NCI-H345 (cell line): ENCODE results near the gene SUN1.
"Not testable (repeated sequence)": the region's sequence is repeated elsewhere in the genome, so short reads cannot be mapped to it uniquely, and the experiment has no call there.

ENCODE experiments used
- DNase-seq: peaks from one replicate; lab custom pipeline; 2025; lab: John Stamatoyannopoulos, UW

The SUN1 gene

DNA sequence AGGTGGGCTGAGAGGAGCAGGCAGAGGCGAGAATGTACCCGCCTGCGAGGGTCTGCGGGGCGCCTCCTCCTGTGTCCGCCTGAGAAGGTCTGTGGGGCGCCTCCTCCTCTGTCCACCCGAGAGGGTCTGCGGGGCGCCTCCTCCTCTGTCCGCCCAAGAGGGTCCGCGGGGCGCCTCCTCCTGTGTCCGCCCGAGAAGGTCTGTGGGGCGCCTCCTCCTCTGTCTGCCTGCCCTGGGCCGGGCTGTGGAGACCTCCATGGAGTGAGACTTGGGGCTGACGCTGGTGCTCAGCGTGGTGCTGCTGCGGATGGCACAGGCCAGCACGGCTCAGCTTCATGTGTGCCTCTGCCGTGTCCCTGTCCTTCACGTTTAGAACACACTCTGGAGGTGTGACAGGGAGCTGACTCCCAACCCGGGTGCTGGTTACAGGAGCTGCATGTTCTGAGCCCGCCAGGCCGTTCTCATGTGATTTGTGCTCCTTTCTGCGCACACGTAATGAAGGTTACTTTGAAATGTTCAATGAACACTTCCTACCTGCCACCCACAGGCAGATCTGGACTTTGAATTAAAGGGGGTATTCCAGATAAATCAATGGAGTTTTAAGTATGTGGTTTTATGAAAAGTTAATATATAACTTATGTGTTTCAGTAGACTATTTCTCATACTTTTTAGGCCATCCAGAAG, 23.6 kb downstream of the SUN1 start:
- DNase-seq = no peak

DNA sequence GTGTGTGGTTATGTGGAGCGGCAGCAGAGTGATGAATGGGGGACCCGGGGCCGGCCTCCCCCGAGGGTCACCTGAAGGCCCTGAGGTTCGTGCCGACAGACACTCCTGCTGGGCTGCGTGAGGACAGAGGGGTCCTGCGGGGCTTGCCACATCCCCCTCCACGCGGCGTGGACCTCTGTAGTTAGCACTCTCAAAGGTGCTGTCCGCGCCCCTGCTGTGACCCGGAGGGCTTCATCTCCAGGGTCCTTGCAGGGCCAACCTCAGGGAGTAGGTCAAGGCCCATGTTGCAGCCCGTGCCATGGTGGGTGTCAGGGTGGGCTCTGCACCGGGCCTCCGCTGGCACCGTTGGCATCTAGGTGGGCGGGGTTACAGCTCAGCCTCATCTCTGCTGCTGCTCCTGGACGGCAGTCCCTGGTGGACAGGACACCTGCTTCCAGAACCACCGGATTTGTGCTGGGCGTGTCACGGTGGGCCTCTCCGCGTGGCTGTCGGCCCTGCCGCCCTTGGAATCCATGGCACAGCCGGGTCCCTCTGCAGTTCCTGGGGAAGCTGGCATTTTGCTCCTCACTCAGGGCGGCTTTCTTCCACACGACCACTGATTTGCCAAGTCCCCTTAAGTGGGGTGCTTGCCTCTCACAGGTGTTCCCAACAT, 24.3 kb downstream of the SUN1 start:
- DNase-seq = no peak

DNA sequence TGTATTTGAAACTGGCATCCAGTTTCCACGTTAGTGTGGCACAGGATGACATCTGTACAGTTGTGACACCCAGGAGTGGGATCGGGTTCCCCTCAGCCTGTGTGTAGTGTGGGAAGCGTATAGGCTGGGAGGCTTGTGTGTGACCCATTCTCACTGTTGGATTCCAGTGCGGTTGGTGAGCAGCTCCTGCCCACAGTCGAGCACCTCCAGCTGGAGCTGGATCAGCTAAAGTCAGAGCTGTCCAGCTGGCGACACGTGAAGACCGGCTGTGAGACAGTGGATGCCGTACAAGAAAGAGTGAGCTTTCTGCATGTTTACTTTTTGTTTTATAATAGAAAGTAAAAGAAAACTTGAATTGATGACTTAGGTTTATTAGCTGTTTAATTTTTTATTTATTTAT, 25.4 kb downstream of the SUN1 start:
- no peak for DNase-seq

DNA sequence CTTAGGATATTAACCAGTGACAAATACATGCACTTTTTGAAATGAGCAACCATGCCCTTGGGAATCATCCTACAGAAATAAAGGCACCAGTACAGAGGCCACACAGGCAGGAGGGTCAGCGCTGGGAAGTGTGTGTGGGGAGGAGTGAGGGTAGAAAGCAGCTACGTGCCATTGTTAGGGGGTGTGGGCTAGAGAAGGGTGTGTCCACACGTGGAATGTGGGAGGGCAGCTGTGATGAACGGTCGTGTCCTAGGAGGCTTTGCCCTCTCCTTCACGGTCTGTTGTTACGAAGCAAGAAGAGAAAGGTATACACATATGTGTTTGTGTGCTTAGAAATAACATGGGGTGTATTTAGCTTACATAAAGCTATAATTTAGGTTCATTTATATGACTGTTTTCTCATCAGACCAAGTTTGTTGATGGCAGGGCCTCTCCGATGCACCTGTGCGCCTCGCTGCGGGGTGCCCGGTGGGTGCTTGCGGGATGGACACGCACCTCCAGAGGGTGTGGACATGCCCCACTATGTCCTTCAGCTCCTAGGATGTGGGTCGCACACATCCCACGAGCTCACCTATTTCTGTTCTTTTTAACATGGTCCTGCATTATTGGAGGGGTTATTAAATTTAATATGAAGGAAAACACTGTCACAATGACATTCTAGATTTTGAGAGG, 27.2 kb downstream of the SUN1 start:
- no peak for DNase-seq

GRCh38 chr7:860149-860548, 27.9 kb downstream of the SUN1 start:
- no peak for DNase-seq

DNA sequence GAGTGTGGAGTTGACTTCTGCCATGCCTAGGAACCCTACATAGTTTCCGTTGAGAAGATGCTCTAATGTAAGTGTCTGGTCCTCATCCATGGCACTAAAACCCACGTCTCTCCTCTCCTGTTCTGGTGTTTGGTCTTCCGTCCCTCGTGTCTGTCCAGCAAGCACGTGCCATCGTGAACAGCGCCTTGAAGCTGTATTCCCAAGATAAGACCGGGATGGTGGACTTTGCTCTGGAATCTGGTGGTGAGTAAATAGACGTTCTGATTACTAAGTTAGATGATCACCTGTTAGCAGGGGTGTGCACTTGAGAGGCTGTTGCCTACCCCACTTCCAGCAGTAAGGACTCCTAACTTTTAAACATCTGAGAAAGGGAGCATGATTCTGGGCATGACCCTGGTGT, 28.9 kb downstream of the SUN1 start:
- no peak for DNase-seq

DNA sequence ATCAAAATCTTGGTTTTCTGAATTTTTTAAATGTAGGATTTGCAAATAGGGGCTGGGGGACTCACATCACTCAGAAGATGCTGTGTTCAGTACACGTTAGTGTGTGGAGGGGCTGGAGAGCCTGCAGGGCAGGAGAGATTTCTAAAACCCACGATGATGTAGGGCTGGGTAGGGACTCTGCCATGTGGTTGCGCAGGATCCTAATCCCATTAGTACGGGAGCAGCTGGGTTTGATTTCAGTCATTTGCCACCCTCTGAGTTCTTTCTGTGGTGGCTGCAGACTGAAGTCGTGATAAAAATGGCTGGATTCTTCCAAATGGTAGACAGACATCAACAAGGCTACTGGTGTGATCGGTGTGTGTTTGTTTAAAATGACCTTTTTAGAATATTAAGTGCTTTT, 29.9 kb downstream of the SUN1 start:
- DNase-seq = no peak

DNA sequence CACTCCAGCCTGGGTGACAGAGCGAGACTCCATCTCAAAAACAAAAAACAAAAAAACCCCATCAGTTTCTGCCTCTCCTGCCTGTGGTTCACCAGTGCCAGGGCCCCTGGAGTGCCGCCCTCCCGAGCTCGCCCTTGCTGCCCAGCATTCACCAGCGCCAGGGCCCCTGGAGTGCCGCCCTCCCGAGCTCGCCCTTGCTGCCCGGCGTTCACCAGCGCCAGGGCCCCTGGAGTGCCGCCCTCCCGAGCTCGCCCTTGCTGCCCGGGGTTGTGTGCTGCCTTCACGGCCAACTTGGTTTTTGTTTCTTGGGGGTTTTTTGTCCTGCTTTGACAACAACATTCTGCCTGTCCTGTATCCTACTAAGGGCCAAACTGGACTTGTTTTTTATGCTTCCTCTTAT, 30.8 kb downstream of the SUN1 start:
- no peak for DNase-seq

- DNase-seq = no peak
These were observed 33.6 kb downstream of the SUN1 start for GRCh38 chr7:865921-866320.

DNA sequence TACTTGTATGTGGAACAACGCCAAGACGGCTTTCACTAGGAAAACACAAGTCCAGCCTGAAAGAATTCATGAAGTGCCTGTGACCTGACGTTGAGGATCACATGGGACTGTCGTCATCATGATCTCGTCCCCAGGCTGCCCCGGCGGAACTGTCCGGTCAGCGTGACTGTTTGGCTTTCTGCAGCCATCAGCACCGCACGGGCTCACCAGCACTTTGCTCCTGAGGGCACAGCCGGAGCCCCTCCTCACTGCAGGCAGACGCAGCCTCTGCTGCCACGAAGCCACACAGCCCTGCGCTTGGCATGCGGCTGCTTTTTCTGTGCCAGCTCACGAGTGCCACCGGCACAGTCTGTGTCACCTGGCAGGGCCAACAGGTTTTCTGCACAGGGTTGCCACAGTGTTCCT, 34.7 kb downstream of the SUN1 start:
- no peak for DNase-seq

- no peak for DNase-seq
These were observed 35.3 kb downstream of the SUN1 start for GRCh38 chr7:867406-868188.

DNA sequence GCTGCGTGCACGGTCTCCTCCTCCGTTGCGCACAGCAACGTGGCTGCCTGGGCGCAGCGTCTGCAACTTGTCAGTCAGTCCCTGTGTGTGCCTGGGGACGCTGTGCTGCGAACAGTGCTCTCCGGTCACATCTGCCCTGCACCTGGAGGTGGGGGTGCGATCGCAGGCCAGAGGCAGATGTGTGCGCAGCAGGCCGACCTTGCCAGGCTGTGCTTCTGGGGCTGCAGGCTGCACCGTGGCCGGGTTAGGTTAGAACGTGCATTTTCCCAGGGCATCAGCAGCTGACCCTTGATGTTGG, 35.9 kb downstream of the SUN1 start:
- DNase-seq = no peak

DNA sequence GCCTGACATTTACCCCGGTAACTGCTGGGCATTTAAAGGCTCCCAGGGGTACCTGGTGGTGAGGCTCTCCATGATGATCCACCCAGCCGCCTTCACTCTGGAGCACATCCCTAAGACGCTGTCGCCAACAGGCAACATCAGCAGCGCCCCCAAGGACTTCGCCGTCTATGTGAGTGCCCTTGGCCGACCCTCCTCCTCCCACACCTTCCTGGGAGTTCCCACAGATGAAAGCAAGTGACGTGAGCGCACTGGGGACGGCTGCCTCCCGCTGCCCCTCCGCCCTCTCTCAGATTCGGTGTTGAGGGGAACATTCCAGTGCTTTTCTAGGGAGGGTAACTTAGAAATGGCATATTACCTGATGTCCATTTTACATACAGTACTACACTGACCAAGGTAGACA, 37.1 kb downstream of the SUN1 start:
- no peak for DNase-seq

- DNase-seq = no peak
These were observed 39.7 kb downstream of the SUN1 start for GRCh38 chr7:871900-872537.

DNA sequence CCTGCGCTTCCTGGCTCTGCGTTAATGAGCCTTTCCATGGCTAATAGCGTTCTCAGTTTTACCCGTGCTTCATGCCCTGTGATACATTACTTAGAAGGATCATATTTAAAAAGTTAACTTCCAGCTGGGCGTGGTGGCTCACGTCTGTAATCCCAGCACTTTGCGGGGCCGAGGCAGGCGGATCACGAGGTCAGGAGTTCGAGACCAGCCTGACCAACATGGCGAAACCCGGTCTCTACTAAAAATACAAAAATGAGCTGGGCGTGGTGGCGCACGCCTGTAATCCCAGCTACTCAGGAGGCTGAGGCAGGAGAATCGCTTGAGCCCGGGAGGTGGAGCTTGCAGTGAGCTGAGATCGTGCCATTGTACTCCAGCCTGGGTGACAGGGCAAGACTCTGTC, 40.4 kb downstream of the SUN1 start:
- not testable (repeated sequence) for DNase-seq

DNA sequence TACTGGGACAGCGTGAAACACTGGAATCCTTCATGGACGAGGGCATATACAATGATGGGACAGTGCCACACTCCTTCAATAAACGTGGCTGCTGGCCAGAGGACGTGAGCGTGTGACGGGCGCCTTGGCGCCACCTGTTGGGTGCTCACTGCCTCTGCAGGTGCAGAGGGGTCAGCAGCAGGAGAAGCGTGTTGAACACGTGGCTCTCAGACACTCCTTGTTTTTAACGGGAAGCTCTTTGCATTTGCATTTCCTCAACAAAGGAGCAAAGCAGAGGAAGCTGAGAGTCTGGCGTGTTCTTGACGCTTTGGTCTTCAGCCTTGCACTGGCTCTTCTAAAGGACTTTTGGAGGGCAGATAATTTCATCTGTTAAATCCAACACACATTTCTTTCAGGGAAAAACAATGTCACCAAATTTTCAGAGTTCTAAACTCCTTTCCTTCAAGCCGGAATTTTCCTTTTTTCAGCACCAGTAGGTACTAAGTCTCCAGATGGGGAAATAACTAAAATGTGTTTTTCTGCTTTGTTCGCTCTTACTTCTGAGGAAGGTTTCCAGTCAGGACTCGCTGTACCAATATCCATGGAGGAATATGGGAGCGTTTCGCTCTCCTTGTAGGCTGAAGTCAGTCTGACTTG, 41.2 kb downstream of the SUN1 start:
- DNase-seq = peak; percentile 72

DNA sequence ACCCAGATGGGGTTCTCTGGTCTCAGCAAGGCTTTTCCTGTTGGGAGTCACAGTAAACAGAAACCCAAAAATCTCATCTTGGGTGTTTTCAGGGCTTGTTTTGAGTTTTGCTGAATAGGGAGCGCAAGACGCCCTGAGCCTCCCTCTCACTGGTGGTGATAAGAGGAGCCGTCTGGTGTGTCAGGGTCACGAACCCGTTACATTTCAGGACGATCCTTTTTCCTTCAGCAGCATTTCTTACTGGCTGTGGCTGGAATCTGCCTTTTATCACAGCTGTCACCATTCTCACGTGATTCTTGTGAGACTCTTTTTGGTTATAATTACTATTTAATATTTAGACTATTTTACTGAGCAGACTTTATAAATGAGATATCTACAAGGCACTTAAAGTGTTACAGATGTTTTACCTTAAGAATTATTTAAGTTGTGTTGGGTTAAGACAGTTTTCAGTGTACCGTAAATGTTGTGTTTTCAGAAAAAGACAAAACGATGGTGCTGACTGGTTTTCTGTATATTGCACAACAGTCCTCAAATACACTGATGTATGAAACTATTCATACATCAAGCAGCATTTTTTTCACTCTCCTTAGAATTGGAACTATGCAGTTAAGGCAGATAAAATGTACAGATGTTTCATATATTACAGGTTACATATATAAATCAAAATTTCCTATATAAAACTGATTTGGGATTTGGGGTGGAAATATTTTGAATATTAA, 41.9 kb downstream of the SUN1 start:
- DNase-seq = no peak

DNA sequence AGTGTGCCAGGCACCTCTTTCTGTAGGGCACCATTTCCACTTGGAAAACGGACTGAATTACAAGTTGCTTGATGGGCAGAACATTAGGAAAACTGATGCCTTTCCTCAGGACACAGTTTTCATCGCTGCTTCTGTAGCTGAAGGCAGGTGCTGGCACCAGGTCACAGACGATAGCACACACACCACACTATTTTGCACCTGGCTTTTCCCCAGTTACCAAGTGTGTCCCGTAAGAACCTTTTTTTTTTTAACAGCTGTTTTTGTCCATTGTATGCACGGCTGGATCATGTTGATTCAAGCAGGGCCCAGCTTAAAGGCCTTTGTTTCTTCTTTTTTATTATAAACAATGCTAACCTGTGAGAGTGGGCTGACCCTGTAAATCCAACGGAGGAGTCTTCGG, 42.8 kb downstream of the SUN1 start:
- peak; percentile 75 for DNase-seq

DNA sequence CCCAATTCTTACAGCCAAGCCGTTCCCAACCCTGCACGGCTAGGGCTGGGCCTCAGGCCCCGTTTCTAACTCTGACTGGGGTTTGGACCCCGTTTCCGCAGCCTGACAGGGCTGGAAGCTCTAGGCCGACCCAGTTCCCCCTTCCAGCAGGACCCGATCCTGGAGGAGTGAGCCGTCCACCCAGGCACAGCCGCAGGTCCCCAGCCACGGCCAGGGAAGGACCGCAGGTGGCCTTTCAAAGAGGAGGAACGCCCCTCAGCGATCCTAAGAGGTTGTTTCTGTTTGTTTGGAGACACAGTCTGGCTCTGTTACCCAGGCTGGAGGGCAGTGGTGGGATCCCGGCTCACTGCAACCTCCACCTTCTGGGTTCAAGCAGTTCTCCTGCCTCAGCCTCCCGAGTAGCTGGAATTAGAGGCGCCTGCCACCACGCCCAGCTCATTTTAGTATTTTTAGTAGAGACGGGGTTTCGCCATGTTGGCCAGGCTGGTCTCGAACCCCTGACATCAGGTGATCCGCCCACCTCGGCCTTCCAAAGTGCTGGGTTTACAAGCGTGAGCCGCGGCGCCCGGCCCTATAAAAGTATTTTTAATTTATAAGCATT, 43.3 kb downstream of the SUN1 start:
- peak; percentile 53 for DNase-seq

GRCh38 chr7:876077-876971, 44.0 kb downstream of the SUN1 start, which contains the start of gene GET4:
Gene GET4, plus strand, starts transcription at chr7:876554. Its CDS starts 92 bp downstream, at chr7:876646.
- peak; percentile 99 for DNase-seq
